WTC11 (cell line): Measurements from ENCODE around the gene ARHGAP20. TPM values are rescaled to one million over a fixed set of nuclear protein-coding genes. Genes with fewer than 3 reads are reported as not detected.

Experiments
- ATAC-seq: fragments of 200-7000 bp; cut with Tn5 transposase; 2 replicates; pipeline ENCODE4 v1.10.0; 2021; ENCODE audit warnings: mild to moderate bottlenecking, moderate library complexity
- CTCF ChIA-PET: fragments of 300-600 bp; sonication (Branson Sonifier 250); formaldehyde crosslinking; loops from one replicate; lab custom pipeline; 2021; ENCODE audit warnings: antibody characterized with exemption; lab: Charles Lee
- POLR2A ChIA-PET: fragments of 350-600 bp; sonication (Branson Sonifier 250); formaldehyde crosslinking; loops from one replicate; lab custom pipeline; 2021; ENCODE audit warnings: antibody characterized with exemption; lab: Charles Lee
- DNase-seq: peaks from one replicate; pipeline ENCODE4 v3.0.0; 2021; ENCODE audit warnings: low spot score
- H3K27ac Mint-ChIP-seq: 2 replicates; pipeline ENCODE4 v1.8.0; 2021; ENCODE audit warnings: mixed read lengths
- H3K27me3 Mint-ChIP-seq: 2 replicates; pipeline ENCODE4 v1.8.0; 2021; ENCODE audit warnings: low read depth, mild to moderate bottlenecking, moderate library complexity, mixed read lengths
- H3K36me3 Mint-ChIP-seq: 2 replicates; pipeline ENCODE4 v1.8.0; 2021; ENCODE audit warnings: mixed read lengths
- H3K4me1 Mint-ChIP-seq: 2 replicates; pipeline ENCODE4 v1.8.0; 2022; ENCODE audit warnings: mixed read lengths
- H3K4me3 Mint-ChIP-seq: 2 replicates; pipeline ENCODE4 v1.8.0; 2021; ENCODE audit warnings: mild to moderate bottlenecking, moderate library complexity, mixed read lengths
- H3K9me3 Mint-ChIP-seq: 2 replicates; pipeline ENCODE4 v1.8.0; 2021; ENCODE audit warnings: mixed read lengths
- CDX4 ChIP-seq: fragments of 250-450 bp; sonication (Bioruptor Pico); IDR thresholded peaks from 2 replicates; pipeline ENCODE4 v1.9.0; 2021; ENCODE audit warnings: moderate library complexity, mild to moderate bottlenecking, inconsistent platforms, borderline replicate concordance
- CREB1 ChIP-seq: sonication (generic); formaldehyde crosslinking; IDR thresholded peaks from 2 replicates; pipeline ENCODE4 v1.8.0; 2023; ENCODE audit warnings: mild to moderate bottlenecking, missing genetic modification reagents
- E2F5 ChIP-seq: sonication (generic); formaldehyde crosslinking; IDR thresholded peaks from 2 replicates; pipeline ENCODE4 v1.8.1; 2022; ENCODE audit warnings: mild to moderate bottlenecking, moderate library complexity, missing genetic modification reagents
- ELF4 ChIP-seq: sonication (generic); formaldehyde crosslinking; IDR thresholded peaks from 2 replicates; pipeline ENCODE4 v1.8.1; 2022; ENCODE audit warnings: low read depth, mild to moderate bottlenecking, moderate library complexity, missing genetic modification reagents
- EMX1 ChIP-seq: fragments of 250-450 bp; sonication (Bioruptor Pico); IDR thresholded peaks from 2 replicates; pipeline ENCODE4 v1.8.0; 2021; ENCODE audit warnings: mild to moderate bottlenecking
- ERG ChIP-seq: fragments of 250-450 bp; sonication (Bioruptor Pico); IDR thresholded peaks from 2 replicates; pipeline ENCODE4 v1.8.0; 2021; ENCODE audit warnings: mild to moderate bottlenecking
- FOXJ3 ChIP-seq: sonication (generic); formaldehyde crosslinking; IDR thresholded peaks from 2 replicates; pipeline ENCODE4 v1.9.0; 2021; ENCODE audit warnings: missing genetic modification reagents, mild to moderate bottlenecking, borderline replicate concordance
- FOXK1 ChIP-seq: sonication (generic); formaldehyde crosslinking; IDR thresholded peaks from 2 replicates; pipeline ENCODE4 v1.8.0; 2022; ENCODE audit warnings: mild to moderate bottlenecking, moderate library complexity, missing genetic modification reagents
- FOXP4 ChIP-seq: sonication (generic); formaldehyde crosslinking; IDR thresholded peaks from 2 replicates; pipeline ENCODE4 v1.8.0; 2022; ENCODE audit warnings: mild to moderate bottlenecking, missing genetic modification reagents
- MXD4 ChIP-seq: fragments of 250-450 bp; sonication (Bioruptor Pico); IDR thresholded peaks from 2 replicates; pipeline ENCODE4 v1.8.0; 2021; ENCODE audit warnings: mild to moderate bottlenecking, moderate library complexity, borderline replicate concordance
- NFE2L1 ChIP-seq: sonication (generic); formaldehyde crosslinking; IDR thresholded peaks from 2 replicates; pipeline ENCODE4 v1.8.1; 2023; ENCODE audit warnings: missing genetic modification reagents
- NFYB ChIP-seq: sonication (generic); formaldehyde crosslinking; conservative IDR thresholded peaks from 2 replicates; pipeline ENCODE4 v1.8.0; 2022; ENCODE audit warnings: low read depth, missing genetic modification reagents
- NR3C1 ChIP-seq: sonication (generic); formaldehyde crosslinking; conservative IDR thresholded peaks from 2 replicates; pipeline ENCODE4 v1.8.1; 2023; ENCODE audit warnings: low read depth, mild to moderate bottlenecking, missing genetic modification reagents
- OVOL2 ChIP-seq: fragments of 250-450 bp; sonication (Bioruptor Pico); IDR thresholded peaks from 2 replicates; pipeline ENCODE4 v1.9.0; 2021; ENCODE audit warnings: mild to moderate bottlenecking, borderline replicate concordance
- PREB ChIP-seq: sonication (generic); formaldehyde crosslinking; IDR thresholded peaks from 2 replicates; pipeline ENCODE4 v1.8.1; 2022; ENCODE audit warnings: mild to moderate bottlenecking, missing genetic modification reagents, moderate library complexity, borderline replicate concordance
- SOX15 ChIP-seq: fragments of 250-450 bp; sonication (Bioruptor Pico); IDR thresholded peaks from 2 replicates; pipeline ENCODE4 v1.9.0; 2021; ENCODE audit warnings: mild to moderate bottlenecking
- TEAD4 ChIP-seq: sonication (generic); formaldehyde crosslinking; IDR thresholded peaks from 2 replicates; pipeline ENCODE4 v1.8.0; 2022; ENCODE audit warnings: mild to moderate bottlenecking, missing genetic modification reagents
- ZBTB21 ChIP-seq: sonication (generic); formaldehyde crosslinking; IDR thresholded peaks from 2 replicates; pipeline ENCODE4 v1.8.1; 2023; ENCODE audit warnings: mild to moderate bottlenecking, missing genetic modification reagents, borderline replicate concordance
- ZNF121 ChIP-seq: sonication (generic); formaldehyde crosslinking; IDR thresholded peaks from 2 replicates; pipeline ENCODE4 v1.8.0; 2023; ENCODE audit warnings: missing genetic modification reagents
- ZNF263 ChIP-seq: sonication (generic); formaldehyde crosslinking; IDR thresholded peaks from 2 replicates; pipeline ENCODE4 v1.8.1; 2022; ENCODE audit warnings: low read depth, mild to moderate bottlenecking, moderate library complexity, missing genetic modification reagents
- ZNF671 ChIP-seq: fragments of 250-450 bp; sonication (Bioruptor Pico); IDR thresholded peaks from 2 replicates; pipeline ENCODE4 v1.8.0; 2021; ENCODE audit warnings: mild to moderate bottlenecking
- total RNA-seq: library from RNA; stranded (reverse); gene quantifications from 3 replicates; pipeline ENCODE4 v1.2.3, GENCODE V29; 2021
- TF ChIP-seq, protein P1 (sequence below): sonication (generic); formaldehyde crosslinking; IDR thresholded peaks from 2 replicates; pipeline ENCODE4 v1.8.1; 2022; ENCODE audit warnings: low read depth, missing genetic modification reagents, borderline replicate concordance
- TF ChIP-seq, protein P2 (sequence below): sonication (generic); formaldehyde crosslinking; conservative IDR thresholded peaks from 2 replicates; pipeline ENCODE4 v1.8.1; 2023; ENCODE audit warnings: mild to moderate bottlenecking, low read depth, missing genetic modification reagents, moderate library complexity
- TF ChIP-seq, protein P3 (sequence below): sonication (generic); formaldehyde crosslinking; IDR thresholded peaks from 2 replicates; pipeline ENCODE4 v1.8.1; 2023; ENCODE audit warnings: mild to moderate bottlenecking, missing genetic modification reagents
- TF ChIP-seq, protein P4 (sequence below): fragments of 250-450 bp; sonication (Bioruptor Pico); IDR thresholded peaks from 2 replicates; pipeline ENCODE4 v1.9.0; 2021; ENCODE audit warnings: mild to moderate bottlenecking

The ARHGAP20 gene
- total RNA-seq, 1 experiment from 2014 or later = 0.15 TPM

DNA sequence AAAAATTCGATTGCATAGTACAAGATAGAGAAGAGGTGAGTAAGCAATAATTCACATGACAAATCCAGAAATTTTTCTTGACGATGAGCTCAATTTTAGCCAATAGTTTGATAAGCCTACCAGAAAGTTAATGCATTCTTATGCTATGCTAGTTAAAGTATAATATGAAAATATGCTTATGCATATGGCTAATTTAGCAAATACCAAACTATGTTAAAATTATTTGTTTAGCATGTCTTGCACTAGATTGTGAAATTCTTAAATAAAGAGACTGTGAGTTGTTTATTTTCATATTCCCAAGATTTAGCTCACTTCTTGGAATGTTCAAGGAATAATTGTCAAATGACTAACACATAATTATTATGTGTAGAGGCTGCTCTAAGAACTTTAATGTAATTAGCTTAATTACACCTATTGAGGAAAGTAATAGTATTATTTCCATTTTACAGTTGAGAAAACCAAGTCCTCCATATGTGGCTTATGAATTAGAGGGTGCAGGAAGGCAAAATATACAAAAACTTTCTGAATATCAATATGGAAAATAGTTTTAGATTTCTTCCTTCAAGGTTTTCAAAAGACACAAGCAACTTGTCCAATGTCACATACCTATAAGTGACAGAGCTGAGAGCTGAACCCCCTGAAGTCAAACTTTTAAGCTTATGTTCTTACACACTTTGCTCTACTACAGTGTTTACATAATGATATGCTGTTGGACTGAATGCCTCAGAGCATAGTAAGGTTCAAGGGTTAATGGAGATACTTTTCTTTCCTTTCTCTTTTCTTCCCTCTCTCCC, 45.9 kb upstream of the ARHGAP20 start (continued):
- TF ChIP-seq SOX15 (no peak), E2F5 (CRISPR knock-in tag) (no peak), ZBTB21 (no peak), ERG (CRISPR knock-in tag) (no peak), ZNF671 (CRISPR knock-in tag) (no peak), FOXP4 (CRISPR knock-in tag) (no peak), NFE2L1 (CRISPR knock-in tag) (no peak), CREB1 (CRISPR knock-in tag) (no peak), CDX4 (CRISPR knock-in tag) (no peak), MXD4 (CRISPR knock-in tag) (no peak)
- TF ChIP-seq, protein P1, sequence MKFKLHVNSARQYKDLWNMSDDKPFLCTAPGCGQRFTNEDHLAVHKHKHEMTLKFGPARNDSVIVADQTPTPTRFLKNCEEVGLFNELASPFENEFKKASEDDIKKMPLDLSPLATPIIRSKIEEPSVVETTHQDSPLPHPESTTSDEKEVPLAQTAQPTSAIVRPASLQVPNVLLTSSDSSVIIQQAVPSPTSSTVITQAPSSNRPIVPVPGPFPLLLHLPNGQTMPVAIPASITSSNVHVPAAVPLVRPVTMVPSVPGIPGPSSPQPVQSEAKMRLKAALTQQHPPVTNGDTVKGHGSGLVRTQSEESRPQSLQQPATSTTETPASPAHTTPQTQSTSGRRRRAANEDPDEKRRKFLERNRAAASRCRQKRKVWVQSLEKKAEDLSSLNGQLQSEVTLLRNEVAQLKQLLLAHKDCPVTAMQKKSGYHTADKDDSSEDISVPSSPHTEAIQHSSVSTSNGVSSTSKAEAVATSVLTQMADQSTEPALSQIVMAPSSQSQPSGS (CRISPR knock-in tag) = no peak

DNA sequence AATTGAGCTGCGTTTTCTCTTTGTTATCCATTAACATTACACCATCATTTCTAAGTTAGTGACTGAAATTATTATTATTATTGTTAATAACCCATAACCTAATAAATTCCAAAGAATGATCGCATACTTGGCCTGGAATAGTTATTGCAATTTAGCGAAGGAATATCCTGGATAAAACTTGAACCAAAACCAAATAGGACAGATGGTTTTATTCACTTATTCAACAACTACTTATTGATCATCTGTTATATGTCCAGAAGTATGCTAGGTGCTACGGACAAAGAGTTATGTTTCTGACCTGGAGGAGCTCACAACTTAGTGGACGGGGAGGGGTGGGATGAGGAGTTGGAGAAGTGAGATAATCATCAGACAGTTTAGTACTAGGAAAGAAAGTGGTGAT, 44.8 kb upstream of the ARHGAP20 start:
- ChIA-PET CTCF (no interaction called here), POLR2A (no interaction called here)
- H3K4me3 Mint-ChIP-seq = no peak overlapping the region
- no peak overlapping the region for H3K27ac Mint-ChIP-seq
- DNase-seq (no peak), ATAC-seq (no peak)
- H3K36me3 Mint-ChIP-seq = peaks cover 5% of the 10 kb centered on the region; the same call in 1 of the 2 replicates
- no peaks in the 10 kb centered on the region for H3K4me1 Mint-ChIP-seq
- H3K27me3 Mint-ChIP-seq = no peaks in the 10 kb centered on the region
- peaks cover 19% of the 10 kb centered on the region for H3K9me3 Mint-ChIP-seq
- TF ChIP-seq NFYB (CRISPR knock-in tag) (no peak), ZNF671 (CRISPR knock-in tag) (no peak), ZNF121 (CRISPR knock-in tag) (no peak), FOXJ3 (CRISPR knock-in tag) (no peak), EMX1 (CRISPR knock-in tag) (no peak), MXD4 (CRISPR knock-in tag) (no peak), TEAD4 (CRISPR knock-in tag) (no peak), OVOL2 (CRISPR knock-in tag) (no peak), NR3C1 (no peak), PREB (CRISPR knock-in tag) (no peak), ELF4 (CRISPR knock-in tag) (no peak), FOXK1 (CRISPR knock-in tag) (no peak), ZNF263 (CRISPR knock-in tag) (no peak)
- TF ChIP-seq, protein P2, sequence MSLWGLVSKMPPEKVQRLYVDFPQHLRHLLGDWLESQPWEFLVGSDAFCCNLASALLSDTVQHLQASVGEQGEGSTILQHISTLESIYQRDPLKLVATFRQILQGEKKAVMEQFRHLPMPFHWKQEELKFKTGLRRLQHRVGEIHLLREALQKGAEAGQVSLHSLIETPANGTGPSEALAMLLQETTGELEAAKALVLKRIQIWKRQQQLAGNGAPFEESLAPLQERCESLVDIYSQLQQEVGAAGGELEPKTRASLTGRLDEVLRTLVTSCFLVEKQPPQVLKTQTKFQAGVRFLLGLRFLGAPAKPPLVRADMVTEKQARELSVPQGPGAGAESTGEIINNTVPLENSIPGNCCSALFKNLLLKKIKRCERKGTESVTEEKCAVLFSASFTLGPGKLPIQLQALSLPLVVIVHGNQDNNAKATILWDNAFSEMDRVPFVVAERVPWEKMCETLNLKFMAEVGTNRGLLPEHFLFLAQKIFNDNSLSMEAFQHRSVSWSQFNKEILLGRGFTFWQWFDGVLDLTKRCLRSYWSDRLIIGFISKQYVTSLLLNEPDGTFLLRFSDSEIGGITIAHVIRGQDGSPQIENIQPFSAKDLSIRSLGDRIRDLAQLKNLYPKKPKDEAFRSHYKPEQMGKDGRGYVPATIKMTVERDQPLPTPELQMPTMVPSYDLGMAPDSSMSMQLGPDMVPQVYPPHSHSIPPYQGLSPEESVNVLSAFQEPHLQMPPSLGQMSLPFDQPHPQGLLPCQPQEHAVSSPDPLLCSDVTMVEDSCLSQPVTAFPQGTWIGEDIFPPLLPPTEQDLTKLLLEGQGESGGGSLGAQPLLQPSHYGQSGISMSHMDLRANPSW (CRISPR knock-in tag) = no peak
- TF ChIP-seq, protein P3, sequence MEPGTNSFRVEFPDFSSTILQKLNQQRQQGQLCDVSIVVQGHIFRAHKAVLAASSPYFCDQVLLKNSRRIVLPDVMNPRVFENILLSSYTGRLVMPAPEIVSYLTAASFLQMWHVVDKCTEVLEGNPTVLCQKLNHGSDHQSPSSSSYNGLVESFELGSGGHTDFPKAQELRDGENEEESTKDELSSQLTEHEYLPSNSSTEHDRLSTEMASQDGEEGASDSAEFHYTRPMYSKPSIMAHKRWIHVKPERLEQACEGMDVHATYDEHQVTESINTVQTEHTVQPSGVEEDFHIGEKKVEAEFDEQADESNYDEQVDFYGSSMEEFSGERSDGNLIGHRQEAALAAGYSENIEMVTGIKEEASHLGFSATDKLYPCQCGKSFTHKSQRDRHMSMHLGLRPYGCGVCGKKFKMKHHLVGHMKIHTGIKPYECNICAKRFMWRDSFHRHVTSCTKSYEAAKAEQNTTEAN (CRISPR knock-in tag) = no peak
- TF ChIP-seq, protein P4, sequence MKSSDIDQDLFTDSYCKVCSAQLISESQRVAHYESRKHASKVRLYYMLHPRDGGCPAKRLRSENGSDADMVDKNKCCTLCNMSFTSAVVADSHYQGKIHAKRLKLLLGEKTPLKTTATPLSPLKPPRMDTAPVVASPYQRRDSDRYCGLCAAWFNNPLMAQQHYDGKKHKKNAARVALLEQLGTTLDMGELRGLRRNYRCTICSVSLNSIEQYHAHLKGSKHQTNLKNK (CRISPR knock-in tag) = no peak
